Measurements from ENCODE around the gene MRPL14. TPM values are rescaled to one million over a fixed set of nuclear protein-coding genes. Genes with fewer than 3 reads are reported as not detected.
"Not testable (repeated sequence)": the region's sequence is repeated elsewhere in the genome, so short reads cannot be mapped to it uniquely, and the experiment has no call there.

MRPL14 gene
- total RNA-seq, 1 donor = 47.5 TPM

DNA sequence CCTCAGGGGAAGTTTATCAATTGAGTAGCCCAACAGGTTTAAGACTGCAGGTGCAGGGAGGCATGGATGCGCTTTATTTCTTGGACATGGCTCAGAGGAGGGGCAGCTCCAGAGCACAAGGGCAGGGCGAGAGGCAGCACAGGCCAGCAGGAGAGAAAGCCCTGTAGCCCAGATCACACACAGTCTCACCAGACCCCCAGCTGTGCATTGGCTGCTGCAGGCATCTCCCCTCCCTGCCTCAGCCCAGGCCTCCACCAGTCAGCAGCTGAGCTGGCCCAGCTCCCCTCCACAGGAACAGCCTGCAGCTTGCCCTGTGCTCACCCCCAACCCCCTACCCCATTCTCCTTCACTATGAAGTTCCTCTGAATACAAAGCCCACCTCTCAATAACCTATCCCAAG is 24.7 kb downstream of the MRPL14 start:
- DNase-seq (ENCODE audit: low read depth) = no peak
- H3K4me3 ChIP-seq (ENCODE audit: low read depth, low read length) = no peak overlapping the region
- TF ChIP-seq, protein P1, sequence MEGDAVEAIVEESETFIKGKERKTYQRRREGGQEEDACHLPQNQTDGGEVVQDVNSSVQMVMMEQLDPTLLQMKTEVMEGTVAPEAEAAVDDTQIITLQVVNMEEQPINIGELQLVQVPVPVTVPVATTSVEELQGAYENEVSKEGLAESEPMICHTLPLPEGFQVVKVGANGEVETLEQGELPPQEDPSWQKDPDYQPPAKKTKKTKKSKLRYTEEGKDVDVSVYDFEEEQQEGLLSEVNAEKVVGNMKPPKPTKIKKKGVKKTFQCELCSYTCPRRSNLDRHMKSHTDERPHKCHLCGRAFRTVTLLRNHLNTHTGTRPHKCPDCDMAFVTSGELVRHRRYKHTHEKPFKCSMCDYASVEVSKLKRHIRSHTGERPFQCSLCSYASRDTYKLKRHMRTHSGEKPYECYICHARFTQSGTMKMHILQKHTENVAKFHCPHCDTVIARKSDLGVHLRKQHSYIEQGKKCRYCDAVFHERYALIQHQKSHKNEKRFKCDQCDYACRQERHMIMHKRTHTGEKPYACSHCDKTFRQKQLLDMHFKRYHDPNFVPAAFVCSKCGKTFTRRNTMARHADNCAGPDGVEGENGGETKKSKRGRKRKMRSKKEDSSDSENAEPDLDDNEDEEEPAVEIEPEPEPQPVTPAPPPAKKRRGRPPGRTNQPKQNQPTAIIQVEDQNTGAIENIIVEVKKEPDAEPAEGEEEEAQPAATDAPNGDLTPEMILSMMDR (IDR thresholded peaks at IDR 0.05; ENCODE audit: insufficient read depth, low read depth, low read length) = no peak

DNA sequence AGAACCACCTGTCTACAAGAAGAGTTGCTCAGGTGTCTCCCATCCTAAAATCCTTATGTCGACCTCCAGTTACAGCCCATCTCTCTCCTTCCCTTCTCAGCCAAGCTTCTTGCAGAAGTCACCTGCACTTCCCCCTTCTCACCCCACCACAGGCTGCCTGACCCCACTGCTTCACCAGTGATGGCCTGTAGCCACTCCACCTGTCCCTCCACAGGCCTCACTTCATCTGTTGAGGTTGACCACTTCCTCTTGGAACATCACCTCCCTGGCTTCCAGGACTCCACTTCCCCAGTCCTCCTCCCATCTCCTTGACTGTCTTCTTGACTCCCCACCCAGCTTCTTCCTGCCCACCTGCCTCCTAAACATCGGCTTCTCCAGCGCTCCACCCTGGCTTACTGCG is 25.4 kb downstream of the MRPL14 start:
- no peak for DNase-seq (ENCODE audit: low read depth)
- H3K4me3 ChIP-seq (ENCODE audit: low read depth, low read length) = no peak overlapping the region
- TF ChIP-seq, protein P1 (IDR thresholded peaks at IDR 0.05; ENCODE audit: insufficient read depth, low read depth, low read length) = no peak

DNA sequence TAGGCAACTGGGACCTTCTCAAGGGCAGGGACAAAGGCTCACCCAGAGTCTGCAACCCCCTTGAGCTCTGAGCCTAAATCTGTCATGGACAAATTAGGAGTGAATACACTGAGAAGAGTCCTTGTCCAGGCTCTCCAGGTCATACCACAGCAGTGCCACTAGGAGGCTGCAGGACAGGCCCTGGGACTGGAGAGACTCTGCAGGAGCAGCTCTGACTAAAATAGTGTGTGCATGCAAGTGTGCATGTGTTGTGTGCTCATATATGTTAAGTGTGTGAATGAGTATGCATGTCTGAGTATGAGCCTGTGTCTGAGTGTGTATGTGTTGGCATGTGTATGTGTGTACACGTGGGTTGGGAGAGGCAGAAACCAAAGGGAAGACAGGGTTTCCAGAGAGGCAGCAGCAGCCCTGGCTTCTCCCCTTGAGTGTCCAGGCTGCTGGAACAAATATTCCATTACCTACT is 27.1 kb downstream of the MRPL14 start:
- H3K4me3 ChIP-seq (ENCODE audit: low read depth, low read length) = no peak overlapping the region
- DNase-seq (ENCODE audit: low read depth) = peak; percentile 36
- TF ChIP-seq, protein P1 (IDR thresholded peaks at IDR 0.05; ENCODE audit: insufficient read depth, low read depth, low read length) = peak; percentile 69

DNA sequence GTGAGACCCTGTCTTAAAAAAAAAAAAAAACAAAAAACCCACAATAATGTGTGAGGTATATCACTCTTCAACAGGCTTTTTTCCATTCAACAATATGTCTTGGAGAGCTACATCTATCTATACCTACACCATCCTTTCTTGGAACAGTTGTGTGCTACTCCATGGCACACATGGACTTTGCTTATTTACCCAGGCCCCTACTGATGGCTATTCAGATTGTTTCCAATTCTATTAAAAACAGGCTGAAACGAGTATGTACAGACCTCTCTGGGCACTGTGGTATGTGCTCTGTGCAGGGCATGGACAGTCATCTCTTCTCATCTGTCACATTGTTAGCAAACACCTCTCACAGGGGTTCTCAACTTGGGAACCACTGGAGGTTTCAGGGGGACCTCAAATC is 28.1 kb downstream of the MRPL14 start:
- H3K4me3 ChIP-seq (ENCODE audit: low read depth, low read length) = no peak overlapping the region
- DNase-seq (ENCODE audit: low read depth) = no peak
- TF ChIP-seq, protein P1 (IDR thresholded peaks at IDR 0.05; ENCODE audit: insufficient read depth, low read depth, low read length) = no peak

DNA sequence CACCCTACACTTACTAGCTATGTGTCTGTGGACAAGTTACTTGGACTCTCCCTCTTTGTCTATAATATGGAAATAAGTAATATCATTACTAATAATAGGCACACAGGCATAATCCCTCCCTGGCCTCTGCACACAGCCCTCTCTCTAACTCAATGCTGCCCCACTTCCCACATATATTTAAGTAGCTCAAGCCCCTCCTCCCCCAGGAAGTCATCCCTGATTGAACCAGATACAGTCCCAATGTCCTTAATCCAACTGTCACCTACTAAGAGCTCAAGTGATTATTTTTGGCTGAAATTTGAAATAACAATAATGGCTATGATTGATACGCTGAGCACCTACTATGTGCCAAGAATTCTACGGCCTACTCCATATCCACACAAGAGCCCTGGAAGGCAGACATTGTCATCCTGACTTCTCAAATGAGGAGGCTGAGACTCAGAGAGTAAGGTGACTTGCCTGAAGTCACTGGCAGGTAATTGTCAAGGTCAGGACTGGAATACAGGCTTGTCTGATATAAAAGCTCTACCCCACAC is 29.4 kb downstream of the MRPL14 start:
- no peak for DNase-seq (ENCODE audit: low read depth)
- no peak overlapping the region for H3K4me3 ChIP-seq (ENCODE audit: low read depth, low read length)
- TF ChIP-seq, protein P1 (IDR thresholded peaks at IDR 0.05; ENCODE audit: insufficient read depth, low read depth, low read length) = no peak

DNA sequence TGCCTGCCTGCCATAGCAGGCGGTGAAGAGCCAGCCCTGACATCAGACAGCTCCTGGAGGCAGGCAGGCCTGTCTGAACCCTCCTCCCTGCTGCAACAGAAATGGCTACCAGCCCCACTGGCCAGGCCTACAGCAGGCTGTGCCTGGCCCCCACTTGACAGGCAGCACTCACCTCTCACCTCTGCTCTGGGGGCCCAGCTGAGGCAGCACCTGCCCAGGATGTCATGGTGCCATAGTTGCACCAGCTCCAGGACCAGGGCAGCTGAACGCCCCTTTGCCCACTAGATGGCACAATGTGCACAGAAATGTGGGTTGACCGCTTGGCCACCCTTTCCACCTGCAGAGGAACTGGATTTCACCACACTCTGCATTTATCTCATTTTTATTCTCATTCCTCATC is 30.6 kb downstream of the MRPL14 start:
- TF ChIP-seq, protein P1 (IDR thresholded peaks at IDR 0.05; ENCODE audit: insufficient read depth, low read depth, low read length) = peak; percentile 77
- peak; percentile 70 for DNase-seq (ENCODE audit: low read depth)
- no peak overlapping the region for H3K4me3 ChIP-seq (ENCODE audit: low read depth, low read length)

DNA sequence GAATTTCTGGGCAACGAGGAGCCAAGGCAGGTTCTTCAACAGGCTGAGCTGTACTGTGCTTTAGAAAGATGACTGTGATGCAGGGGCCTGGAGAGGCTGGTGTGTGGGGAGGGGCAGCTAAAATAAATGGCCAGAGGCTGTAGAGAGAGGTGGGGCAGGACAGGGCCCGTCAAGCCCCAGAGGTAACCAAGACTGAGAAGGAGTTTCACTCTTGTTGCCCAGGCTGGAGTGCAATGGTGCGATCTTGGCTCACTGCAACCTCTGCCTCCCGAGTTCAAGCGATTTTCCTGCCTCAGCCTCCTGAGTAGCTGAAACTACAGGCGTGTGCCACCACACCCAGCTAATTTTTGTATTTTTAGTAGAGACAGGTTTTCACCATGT is 32.0 kb downstream of the MRPL14 start:
- not testable (repeated sequence) for H3K4me3 ChIP-seq (ENCODE audit: low read depth, low read length); DNase-seq (ENCODE audit: low read depth)

Measured in fibroblast of villous mesenchyme (primary cell).